ENCODE results near the gene P3R3URF. TPM values are rescaled to one million over a fixed set of nuclear protein-coding genes. Genes with fewer than 3 reads are reported as not detected.
A peak's percentile ranks its signal among the peaks of the same experiment; 100 is the strongest.

P3R3URF gene
- total and polyA plus RNA-seq, 4 donors: not detected

DNA sequence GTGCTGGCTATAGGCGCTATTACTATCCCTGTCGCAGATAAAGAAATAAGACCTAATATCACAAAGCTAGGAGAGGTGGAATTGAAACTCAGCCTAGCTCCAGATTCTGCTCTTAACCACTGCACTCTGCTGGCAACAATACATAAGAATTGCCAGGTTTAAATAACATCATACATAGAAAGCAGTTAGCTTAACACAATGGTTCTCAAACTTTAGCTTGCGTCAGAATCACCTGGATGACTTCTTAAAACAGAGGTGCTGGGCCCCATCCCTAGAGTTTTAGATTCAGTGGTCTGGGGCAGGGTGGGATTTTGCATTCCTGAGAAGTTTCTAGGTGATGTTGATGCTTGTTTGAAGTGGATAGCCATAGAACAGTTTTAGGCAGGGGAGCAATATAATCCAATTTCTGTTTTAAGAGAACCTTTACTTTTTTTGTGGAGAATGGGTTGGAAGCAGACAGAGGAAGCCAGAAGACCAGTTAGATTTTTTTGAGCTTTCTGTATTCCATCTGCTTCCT is 23.0 kb upstream of the P3R3URF start:
- H3K27ac ChIP-seq (ENCODE audit: low read depth in 1 of 2, low read length in 2 of 2): no peak overlapping the region
- no peaks in the 10 kb centered on the region for H3K27me3 ChIP-seq (ENCODE audit: control insufficient read depth in 4 of 4, insufficient read depth in 4 of 4, low read length in 3 of 4)
- no peak overlapping the region for H3K9ac ChIP-seq (ENCODE audit: low read depth in 1 of 2, low read length in 2 of 2)
- WGBS: 62% methylated on average over 3 of the region's 3 CpGs
- DNase-seq (ENCODE audit: low spot score): no peak
- no peaks in the 10 kb centered on the region for H3K9me3 ChIP-seq (ENCODE audit: control insufficient read depth in 4 of 4, low read length in 3 of 4)
- H3K36me3 ChIP-seq (ENCODE audit: control insufficient read depth in 4 of 4, insufficient read depth in 3 of 4, low read depth in 1 of 4, low read length in 3 of 4): peaks cover 0 to 7% (median 3%) of the 10 kb centered on the region in 4 donors
- TF ChIP-seq, protein P1, sequence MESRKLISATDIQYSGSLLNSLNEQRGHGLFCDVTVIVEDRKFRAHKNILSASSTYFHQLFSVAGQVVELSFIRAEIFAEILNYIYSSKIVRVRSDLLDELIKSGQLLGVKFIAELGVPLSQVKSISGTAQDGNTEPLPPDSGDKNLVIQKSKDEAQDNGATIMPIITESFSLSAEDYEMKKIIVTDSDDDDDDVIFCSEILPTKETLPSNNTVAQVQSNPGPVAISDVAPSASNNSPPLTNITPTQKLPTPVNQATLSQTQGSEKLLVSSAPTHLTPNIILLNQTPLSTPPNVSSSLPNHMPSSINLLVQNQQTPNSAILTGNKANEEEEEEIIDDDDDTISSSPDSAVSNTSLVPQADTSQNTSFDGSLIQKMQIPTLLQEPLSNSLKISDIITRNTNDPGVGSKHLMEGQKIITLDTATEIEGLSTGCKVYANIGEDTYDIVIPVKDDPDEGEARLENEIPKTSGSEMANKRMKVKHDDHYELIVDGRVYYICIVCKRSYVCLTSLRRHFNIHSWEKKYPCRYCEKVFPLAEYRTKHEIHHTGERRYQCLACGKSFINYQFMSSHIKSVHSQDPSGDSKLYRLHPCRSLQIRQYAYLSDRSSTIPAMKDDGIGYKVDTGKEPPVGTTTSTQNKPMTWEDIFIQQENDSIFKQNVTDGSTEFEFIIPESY (IDR thresholded peaks at IDR 0.05): no peak
- TF ChIP-seq GABPA (IDR thresholded peaks at IDR 0.05 in 1 of 2, conservative IDR thresholded peaks at IDR 0.05 in 1 of 2): no peak
- TF ChIP-seq HNF4A (conservative IDR thresholded peaks at IDR 0.05): no peak
- no peak for TF ChIP-seq RXRA (IDR thresholded peaks at IDR 0.05)
- TF ChIP-seq EGR1 (IDR thresholded peaks at IDR 0.05; ENCODE audit: low read depth in 2 of 2): no peak
- no peak for TF ChIP-seq NR2F2 (IDR thresholded peaks at IDR 0.05)
- TF ChIP-seq SP1 (IDR thresholded peaks at IDR 0.05): no peak
- TF ChIP-seq, protein P2, sequence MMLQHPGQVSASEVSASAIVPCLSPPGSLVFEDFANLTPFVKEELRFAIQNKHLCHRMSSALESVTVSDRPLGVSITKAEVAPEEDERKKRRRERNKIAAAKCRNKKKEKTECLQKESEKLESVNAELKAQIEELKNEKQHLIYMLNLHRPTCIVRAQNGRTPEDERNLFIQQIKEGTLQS (IDR thresholded peaks at IDR 0.05): no peak
- H3K4me3 ChIP-seq (ENCODE audit: low read depth in 1 of 3, low read length in 3 of 3): no peak overlapping the region
- H3K4me1 ChIP-seq (ENCODE audit: control insufficient read depth in 4 of 4, insufficient read depth in 4 of 4, low read length in 3 of 4): peaks cover 2 to 49% (median 31%) of the 10 kb centered on the region in 4 donors

- peak; percentile 44 to 48 for TF ChIP-seq RXRA (IDR thresholded peaks at IDR 0.05)
- peak; percentile 66 for TF ChIP-seq NR2F2 (IDR thresholded peaks at IDR 0.05)
- TF ChIP-seq HNF4A (conservative IDR thresholded peaks at IDR 0.05): peak; percentile 90 to 93
- peak; percentile 25 to 49 for TF ChIP-seq RAD21 (IDR thresholded peaks at IDR 0.05)
- TF ChIP-seq FOXA1 (IDR thresholded peaks at IDR 0.05): no peak
- peak; percentile 75 for TF ChIP-seq HNF4G (IDR thresholded peaks at IDR 0.05)
- no peak for TF ChIP-seq JUND (IDR thresholded peaks at IDR 0.05)
- Histone ChIP-seq H3K9ac (ENCODE audit: low read depth in 1 of 2, low read length in 2 of 2) (peak within 1 kb of the TSS; percentile 80 to 99), H3K4me3 (ENCODE audit: low read depth in 1 of 3, low read length in 3 of 3) (peak within 1 kb of the TSS; percentile 72 to 96 (median 90)), H3K27me3 (ENCODE audit: control insufficient read depth in 4 of 4, insufficient read depth in 4 of 4, low read length in 3 of 4) (no peaks in the 10 kb centered on the region), H3K36me3 (ENCODE audit: control insufficient read depth in 4 of 4, insufficient read depth in 3 of 4, low read depth in 1 of 4, low read length in 3 of 4) (peaks cover 7 to 14% (median 12%) of the 10 kb centered on the region in 4 donors), H3K9me3 (ENCODE audit: control insufficient read depth in 4 of 4, low read length in 3 of 4) (no peaks in the 10 kb centered on the region), H3K27ac (ENCODE audit: low read depth in 1 of 2, low read length in 2 of 2) (peak within 1 kb of the TSS; percentile 77 to 86), H3K4me1 (ENCODE audit: control insufficient read depth in 4 of 4, insufficient read depth in 4 of 4, low read length in 3 of 4) (peaks cover 2 to 45% (median 29%) of the 10 kb centered on the region in 4 donors)
- peak; percentile 80 for DNase-seq (ENCODE audit: low spot score)
- under 1% methylated on average over 67 of the region's 67 CpGs for WGBS
Measured at GRCh38 chr1:46197964-46198811, 21.9 kb upstream of the P3R3URF start, which contains the start of gene POMGNT1. Gene POMGNT1 (minus strand): TSS chr1:46198434. CDS start chr1:46197821, 613 bp downstream.

DNA sequence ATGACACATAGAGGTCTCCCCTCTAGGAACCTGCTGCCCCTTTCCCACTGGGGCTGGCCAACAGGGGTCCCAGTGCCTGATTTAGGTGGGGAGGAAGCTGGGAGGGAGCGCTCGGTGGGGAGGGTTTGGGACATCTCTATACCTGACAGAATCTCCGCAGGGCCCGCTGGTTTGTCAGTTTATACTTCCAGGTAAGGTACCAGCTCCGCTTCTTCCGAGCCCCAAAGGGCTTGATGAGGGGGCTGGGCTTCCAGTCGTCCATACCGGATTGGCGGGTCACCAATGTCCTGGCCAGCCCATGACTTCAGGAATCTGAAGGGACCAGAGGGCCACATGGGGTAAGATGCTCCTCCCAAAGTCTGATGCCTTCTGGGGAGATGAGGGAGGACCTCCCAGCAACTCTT is 21.3 kb upstream of the P3R3URF start:
- H3K9me3 ChIP-seq (ENCODE audit: control insufficient read depth in 4 of 4, low read length in 3 of 4): no peaks in the 10 kb centered on the region
- H3K36me3 ChIP-seq (ENCODE audit: control insufficient read depth in 4 of 4, insufficient read depth in 3 of 4, low read depth in 1 of 4, low read length in 3 of 4): peaks cover 7 to 21% (median 17%) of the 10 kb centered on the region in 4 donors
- peaks cover 2 to 39% (median 24%) of the 10 kb centered on the region in 4 donors for H3K4me1 ChIP-seq (ENCODE audit: control insufficient read depth in 4 of 4, insufficient read depth in 4 of 4, low read length in 3 of 4)
- TF ChIP-seq, protein P3, sequence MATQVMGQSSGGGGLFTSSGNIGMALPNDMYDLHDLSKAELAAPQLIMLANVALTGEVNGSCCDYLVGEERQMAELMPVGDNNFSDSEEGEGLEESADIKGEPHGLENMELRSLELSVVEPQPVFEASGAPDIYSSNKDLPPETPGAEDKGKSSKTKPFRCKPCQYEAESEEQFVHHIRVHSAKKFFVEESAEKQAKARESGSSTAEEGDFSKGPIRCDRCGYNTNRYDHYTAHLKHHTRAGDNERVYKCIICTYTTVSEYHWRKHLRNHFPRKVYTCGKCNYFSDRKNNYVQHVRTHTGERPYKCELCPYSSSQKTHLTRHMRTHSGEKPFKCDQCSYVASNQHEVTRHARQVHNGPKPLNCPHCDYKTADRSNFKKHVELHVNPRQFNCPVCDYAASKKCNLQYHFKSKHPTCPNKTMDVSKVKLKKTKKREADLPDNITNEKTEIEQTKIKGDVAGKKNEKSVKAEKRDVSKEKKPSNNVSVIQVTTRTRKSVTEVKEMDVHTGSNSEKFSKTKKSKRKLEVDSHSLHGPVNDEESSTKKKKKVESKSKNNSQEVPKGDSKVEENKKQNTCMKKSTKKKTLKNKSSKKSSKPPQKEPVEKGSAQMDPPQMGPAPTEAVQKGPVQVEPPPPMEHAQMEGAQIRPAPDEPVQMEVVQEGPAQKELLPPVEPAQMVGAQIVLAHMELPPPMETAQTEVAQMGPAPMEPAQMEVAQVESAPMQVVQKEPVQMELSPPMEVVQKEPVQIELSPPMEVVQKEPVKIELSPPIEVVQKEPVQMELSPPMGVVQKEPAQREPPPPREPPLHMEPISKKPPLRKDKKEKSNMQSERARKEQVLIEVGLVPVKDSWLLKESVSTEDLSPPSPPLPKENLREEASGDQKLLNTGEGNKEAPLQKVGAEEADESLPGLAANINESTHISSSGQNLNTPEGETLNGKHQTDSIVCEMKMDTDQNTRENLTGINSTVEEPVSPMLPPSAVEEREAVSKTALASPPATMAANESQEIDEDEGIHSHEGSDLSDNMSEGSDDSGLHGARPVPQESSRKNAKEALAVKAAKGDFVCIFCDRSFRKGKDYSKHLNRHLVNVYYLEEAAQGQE (IDR thresholded peaks at IDR 0.05): no peak
- no peak for TF ChIP-seq RXRA (IDR thresholded peaks at IDR 0.05)
- H3K27ac ChIP-seq (ENCODE audit: low read depth in 1 of 2, low read length in 2 of 2): peak overlapping the region; percentile 49 to 72
- H3K27me3 ChIP-seq (ENCODE audit: control insufficient read depth in 4 of 4, insufficient read depth in 4 of 4, low read length in 3 of 4): no peaks in the 10 kb centered on the region
- DNase-seq (ENCODE audit: low spot score): no peak
- peak overlapping the region; percentile 70 to 96 (median 72) for H3K4me3 ChIP-seq (ENCODE audit: low read depth in 1 of 3, low read length in 3 of 3)
- H3K9ac ChIP-seq (ENCODE audit: low read depth in 1 of 2, low read length in 2 of 2): peak overlapping the region; percentile 68 to 99
- 56% methylated on average over 9 of the region's 9 CpGs for WGBS
